Activated gamma-delta T cell (primary cell): ENCODE results near the gene GPR148.

Experiments used
- DNase-seq: peaks from one replicate; lab custom pipeline; 2025; lab: John Stamatoyannopoulos, UW

Gene GPR148

GRCh38 chr2:130769343-130769907 lies 40.6 kb downstream of the GPR148 start:
- DNase-seq = no peak

- no peak for DNase-seq
Measured at GRCh38 chr2:130776550-130776949, 47.7 kb downstream of the GPR148 start.

- no peak for DNase-seq
Measured at GRCh38 chr2:130778781-130779180, 49.9 kb downstream of the GPR148 start.
